Esophagus muscularis mucosa (tissue), 4 donors: ENCODE measurements around the gene CLDN9. TPM values are rescaled to one million over a fixed set of nuclear protein-coding genes. Genes with fewer than 3 reads are reported as not detected.
A peak's percentile ranks its signal among the peaks of the same experiment; 100 is the strongest.

ENCODE experiments used
- DNase-seq: peaks from one replicate; pipeline ENCODE4 v3.0.0-alpha.2; 2017; ENCODE audit errors: extremely low spot score
- H3K27ac ChIP-seq, 4 donors: fragments of 200-600 bp; sonication (generic); replicated peaks in 1 of 4; 1 replicate in 3 of 4; 2 replicates in 1 of 4; pipeline ENCODE4 v1.5.1; 2016 to 2019; ENCODE audit warnings: mild to moderate bottlenecking in 1 of 4
- H3K27me3 ChIP-seq, 4 donors: fragments of 200-600 bp; sonication (generic); one replicate each; pipeline versions ENCODE4 v1.5.1 to v1.6.0; 2016 to 2019
- H3K36me3 ChIP-seq, 4 donors: fragments of 200-600 bp; sonication (generic); one replicate each; pipeline ENCODE4 v1.5.1; 2016 to 2019
- H3K4me1 ChIP-seq, 4 donors: fragments of 200-600 bp; sonication (generic); one replicate each; pipeline ENCODE4 v1.5.1; 2016 to 2019
- H3K4me3 ChIP-seq, 4 donors: fragments of 200-600 bp; sonication (generic); 1 replicate in 2 of 4; 2 replicates in 2 of 4; pipeline ENCODE4 v1.5.1; 2016 to 2019; ENCODE audit warnings: mild to moderate bottlenecking in 4 of 4, moderate library complexity in 1 of 4
- H3K9me3 ChIP-seq, 4 donors: fragments of 200-600 bp; sonication (generic); 1 replicate in 3 of 4; 2 replicates in 1 of 4; pipeline ENCODE4 v1.5.1; 2016 to 2019
- EP300 ChIP-seq: sonication (generic); formaldehyde crosslinking; IDR thresholded peaks from one replicate; pipeline ENCODE4 v1.6.1; 2017; ENCODE audit warnings: antibody characterized with exemption
- POLR2A ChIP-seq: fragments of 450-650 bp; IDR thresholded peaks from one replicate; pipeline ENCODE4 v1.6.1; 2017; ENCODE audit warnings: antibody characterized with exemption, moderate library complexity, mild to moderate bottlenecking, low read depth
- POLR2AphosphoS5 ChIP-seq, 2 donors: sonication (generic); formaldehyde crosslinking; IDR thresholded peaks; one replicate each; pipeline ENCODE4 v1.6.1; 2017; ENCODE audit warnings: antibody characterized with exemption in 2 of 2
- WGBS: methylation state at CpG from one replicate; pipeline ENCODE4 v1.1.5; 2018; 5-methylcytosine and 5-hydroxymethylcytosine counted together
- intact Hi-C: fragments of 100-400 bp; cut with DNase I; formaldehyde crosslinking; loops from one replicate; pipeline ENCODE4 v1.15.1; 2023
- total RNA-seq, 4 donors: library from RNA; depleted of rRNA; stranded (reverse); fragments of >200 nt; gene quantifications; one replicate each; pipeline versions ENCODE4 v1.1.0 to v1.2.1, GENCODE V29; 2016
- TF ChIP-seq, protein P1 (sequence below), 3 experiments: fragments of 200-600 bp in 2 of 3; fragments of 450-650 bp in 1 of 3; sonication (generic) in 2 of 3; IDR thresholded peaks; one replicate each; pipeline ENCODE4 v1.5.1; 2017 to 2019; ENCODE audit warnings: antibody characterized with exemption in 3 of 3, mild to moderate bottlenecking in 2 of 3, moderate library complexity in 1 of 3

Gene CLDN9
- total RNA-seq, 4 donors from 2014 or later, result 0.17 to 0.42 (median 0.32) TPM; not detected in 1

GRCh38 chr16:3032624-3033023 is 19.9 kb downstream of the CLDN9 start:
- WGBS, result 43% methylated on average over 7 of the region's 7 CpGs
- no peaks in the 10 kb centered on the region for H3K36me3 ChIP-seq
- intact Hi-C loops, result no loop called here
- no peak overlapping the region for H3K4me3 ChIP-seq
- H3K4me1 ChIP-seq, result peaks cover 22 to 36% (median 33%) of the 10 kb centered on the region in 4 donors
- H3K9me3 ChIP-seq, result no peaks in the 10 kb centered on the region
- peaks cover 0 to 91% (median 53%) of the 10 kb centered on the region in 4 donors for H3K27me3 ChIP-seq
- no peak overlapping the region for H3K27ac ChIP-seq
- TF ChIP-seq POLR2A (no peak), POLR2AphosphoS5 (IDR thresholded peaks at IDR 0.05) (no peak), EP300 (no peak)
- TF ChIP-seq, protein P1, sequence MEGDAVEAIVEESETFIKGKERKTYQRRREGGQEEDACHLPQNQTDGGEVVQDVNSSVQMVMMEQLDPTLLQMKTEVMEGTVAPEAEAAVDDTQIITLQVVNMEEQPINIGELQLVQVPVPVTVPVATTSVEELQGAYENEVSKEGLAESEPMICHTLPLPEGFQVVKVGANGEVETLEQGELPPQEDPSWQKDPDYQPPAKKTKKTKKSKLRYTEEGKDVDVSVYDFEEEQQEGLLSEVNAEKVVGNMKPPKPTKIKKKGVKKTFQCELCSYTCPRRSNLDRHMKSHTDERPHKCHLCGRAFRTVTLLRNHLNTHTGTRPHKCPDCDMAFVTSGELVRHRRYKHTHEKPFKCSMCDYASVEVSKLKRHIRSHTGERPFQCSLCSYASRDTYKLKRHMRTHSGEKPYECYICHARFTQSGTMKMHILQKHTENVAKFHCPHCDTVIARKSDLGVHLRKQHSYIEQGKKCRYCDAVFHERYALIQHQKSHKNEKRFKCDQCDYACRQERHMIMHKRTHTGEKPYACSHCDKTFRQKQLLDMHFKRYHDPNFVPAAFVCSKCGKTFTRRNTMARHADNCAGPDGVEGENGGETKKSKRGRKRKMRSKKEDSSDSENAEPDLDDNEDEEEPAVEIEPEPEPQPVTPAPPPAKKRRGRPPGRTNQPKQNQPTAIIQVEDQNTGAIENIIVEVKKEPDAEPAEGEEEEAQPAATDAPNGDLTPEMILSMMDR (IDR thresholded peaks at IDR 0.05), result no peak
- no peak for DNase-seq

DNA sequence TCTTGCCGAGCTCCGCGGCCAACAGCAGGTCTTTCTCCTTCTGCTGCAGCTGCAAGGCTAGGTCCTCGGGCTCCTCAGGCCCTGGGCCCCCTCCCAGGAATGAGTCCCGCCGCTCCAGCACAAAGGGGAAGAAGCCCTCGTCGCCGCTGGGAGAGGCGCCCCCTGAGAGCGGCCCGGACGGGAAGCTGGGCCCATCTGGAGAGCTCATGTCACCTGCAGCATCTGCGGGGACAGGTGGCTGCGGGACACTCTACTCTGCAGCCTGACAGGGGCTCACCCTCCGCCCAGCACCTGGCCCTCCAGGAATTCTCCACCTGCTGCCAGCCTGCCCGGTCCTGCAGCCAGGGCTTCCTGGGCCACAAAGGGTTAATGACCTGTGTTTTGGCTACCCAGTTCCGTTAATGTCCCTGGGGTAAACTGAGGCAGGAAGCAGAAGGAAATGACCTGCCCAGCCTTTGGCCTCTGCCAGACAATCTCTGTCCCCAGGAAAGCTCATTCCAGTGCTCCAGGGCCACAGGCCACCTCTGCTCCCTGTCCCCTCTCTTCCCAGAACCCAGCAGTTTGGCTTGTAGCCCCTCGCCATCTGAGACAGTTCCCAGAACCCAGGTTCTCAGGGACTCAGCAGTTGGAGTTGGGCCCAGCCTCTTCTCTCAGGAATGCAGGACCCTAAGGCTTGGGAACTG is 22.7 kb downstream of the CLDN9 start:
- Histone ChIP-seq H3K27me3 (peaks cover 0 to 99% (median 53%) of the 10 kb centered on the region in 4 donors), H3K9me3 (no peaks in the 10 kb centered on the region), H3K4me3 (no peak overlapping the region), H3K4me1 (peaks cover 7 to 13% (median 10%) of the 10 kb centered on the region in 4 donors), H3K36me3 (no peaks in the 10 kb centered on the region), H3K27ac (no peak overlapping the region)
- TF ChIP-seq POLR2AphosphoS5 (IDR thresholded peaks at IDR 0.05), result no peak
- intact Hi-C loops, result no loop called here
- no peak for DNase-seq
- WGBS, result 40% methylated on average over 8 of the region's 19 CpGs

GRCh38 chr16:3035972-3036725 is 23.4 kb downstream of the CLDN9 start:
- Histone ChIP-seq H3K36me3 (no peaks in the 10 kb centered on the region), H3K27me3 (peaks cover 0 to 99% (median 48%) of the 10 kb centered on the region in 4 donors), H3K9me3 (no peaks in the 10 kb centered on the region), H3K4me1 (peaks cover 7 to 13% (median 10%) of the 10 kb centered on the region in 4 donors), H3K4me3 (peak overlapping the region in 2 of 4 donors; percentile 22 to 27), H3K27ac (no peak overlapping the region)
- 4% methylated on average over 12 of the region's 40 CpGs for WGBS
- TF ChIP-seq POLR2AphosphoS5 (IDR thresholded peaks at IDR 0.05) (no peak), EP300 (no peak), POLR2A (no peak)
- TF ChIP-seq, protein P1 (IDR thresholded peaks at IDR 0.05), result no peak
- DNase-seq, result no peak
- intact Hi-C loops, result no loop called here

GRCh38 chr16:3036726-3037315 is 24.1 kb downstream of the CLDN9 start, which contains the start of gene BICDL2:
Gene BICDL2, minus strand, starts transcription at chr16:3036944. Its CDS starts 1,448 bp downstream, at chr16:3035496.
- Histone ChIP-seq H3K27ac (no peak within 1 kb of the TSS), H3K27me3 (peaks cover 0 to 99% (median 46%) of the 10 kb centered on the region in 4 donors), H3K36me3 (no peaks in the 10 kb centered on the region), H3K4me3 (peak within 1 kb of the TSS in 2 of 4 donors; percentile 22 to 27), H3K9me3 (no peaks in the 10 kb centered on the region), H3K4me1 (peaks cover 7 to 13% (median 10%) of the 10 kb centered on the region in 4 donors)
- intact Hi-C loops, result no loop called here
- WGBS, result 20% methylated on average over 19 of the region's 44 CpGs
- TF ChIP-seq, protein P1 (IDR thresholded peaks at IDR 0.05), result no peak
- no peak for TF ChIP-seq POLR2A
- TF ChIP-seq EP300, result no peak
- no peak for TF ChIP-seq POLR2AphosphoS5 (IDR thresholded peaks at IDR 0.05)
- DNase-seq, result no peak

DNA sequence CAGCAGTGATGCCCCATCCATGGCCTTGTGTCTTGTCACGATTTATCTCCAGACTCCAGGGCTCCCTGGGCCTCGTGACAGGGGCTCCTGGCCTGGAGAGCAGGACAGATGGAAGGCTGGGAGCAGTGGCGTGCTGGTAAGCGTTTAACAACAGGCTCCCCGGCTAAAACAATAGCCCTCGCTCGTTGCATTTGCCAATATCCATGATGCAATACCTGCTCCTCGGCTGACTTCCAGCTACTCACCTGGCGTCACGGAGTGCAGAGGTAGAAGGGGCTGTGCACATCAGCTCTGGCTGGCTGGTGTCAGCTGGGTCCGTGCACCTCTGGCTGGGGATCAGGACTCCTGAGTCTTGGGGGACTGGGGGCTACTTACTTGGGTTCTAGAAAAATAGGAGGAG is 25.5 kb downstream of the CLDN9 start:
- WGBS, result 53% methylated on average over 7 of the region's 11 CpGs
- Histone ChIP-seq H3K27ac (no peak overlapping the region), H3K27me3 (peaks cover 0 to 98% (median 46%) of the 10 kb centered on the region in 4 donors), H3K4me3 (no peak overlapping the region), H3K4me1 (peaks cover 7 to 13% (median 10%) of the 10 kb centered on the region in 4 donors), H3K36me3 (no peaks in the 10 kb centered on the region), H3K9me3 (no peaks in the 10 kb centered on the region)
- intact Hi-C loops, result no loop called here
- TF ChIP-seq, protein P1 (IDR thresholded peaks at IDR 0.05), result no peak
- TF ChIP-seq POLR2A, result no peak
- no peak for DNase-seq
